H1 (cell line): Measurements from ENCODE around the gene SMIM7. TPM values are rescaled to one million over a fixed set of nuclear protein-coding genes. Genes with fewer than 3 reads are reported as not detected.

Experiments used
- HDAC2 ChIP-seq, 2 experiments: fragments of 300-600 bp in 1 of 2; sonication (generic) in 1 of 2; IDR thresholded peaks; 2 replicates each; pipeline ENCODE4 v1.6.1; 2011 to 2012; ENCODE audit warnings: low read depth in 2 of 2, low read length in 2 of 2, mild to moderate bottlenecking in 2 of 2, moderate library complexity in 2 of 2, borderline replicate concordance in 1 of 2, inconsistent platforms in 1 of 2
- PHF8 ChIP-seq: fragments of 200-600 bp; sonication (generic); conservative IDR thresholded peaks from 2 replicates; pipeline ENCODE4 v1.7.1; 2012; ENCODE audit warnings: low read depth, mild to moderate bottlenecking, inconsistent platforms, low read length, moderate library complexity
- polyA plus RNA-seq, 7 experiments: library from polyadenylated mRNA; depleted of rRNA in 3 of 7; stranded (reverse) in 5 of 7; unstranded in 2 of 7; fragments of >200 nt in 5 of 7; fragments of 200-250 nt in 2 of 7; gene quantifications; 1 replicate in 5 of 7; 2 replicates in 1 of 7; 4 replicates in 1 of 7; pipeline versions ENCODE4 v1.2.1 to v1.2.3, GENCODE V29; 2011 to 2013; ENCODE audit warnings: missing spikeins in 2 of 7, mixed read lengths in 2 of 7
- total RNA-seq: library from RNA; stranded (reverse); fragmentation: NEBNext Ultra II Directional; extraction: Animal tissue kit (Norgen Biotek cat#: 25700); gene quantifications from 2 replicates; pipeline ENCODE4 v1.2.1, GENCODE V29; 2021

The SMIM7 gene
- total and polyA plus RNA-seq, 2 of the 8 experiments (the other 6 are each of a cell fraction or from before 2014, with no cell fraction given): 55.5 to 67.5 TPM

DNA sequence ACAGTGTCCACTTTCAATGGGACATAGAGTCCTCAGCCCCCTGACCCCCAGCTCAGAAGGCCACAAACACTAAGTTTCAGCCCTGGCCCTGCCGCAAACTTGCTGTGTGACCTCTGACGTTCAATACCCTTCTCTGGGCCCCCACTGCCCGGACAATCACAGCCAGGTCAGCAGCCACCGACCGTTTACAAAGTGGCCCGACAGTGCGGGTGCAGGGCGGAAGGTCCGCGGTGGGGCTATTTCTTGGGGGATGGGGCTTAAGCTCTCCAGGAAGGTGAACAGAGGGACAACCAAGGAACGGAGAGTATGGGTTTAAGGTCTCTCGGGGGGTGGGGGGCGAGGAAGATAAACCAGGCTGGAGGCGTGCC lies 496 bp downstream of the SMIM7 start (continued):
- 0 out of 4 replicates have a peak, but pooled peaks of 1 of the 2 experiments have one; percentile 30 for TF ChIP-seq HDAC2 (IDR thresholded peaks at IDR 0.05; ENCODE audit: borderline replicate concordance in 1 of 2, low read depth in 2 of 2, low read length in 2 of 2)
- TF ChIP-seq PHF8: no peak
